H1 (cell line): Measurements from ENCODE around the gene NRL.
"Not testable (repeated sequence)": the region's sequence is repeated elsewhere in the genome, so short reads cannot be mapped to it uniquely, and the experiment has no call there.

Source experiments
- CREB1 ChIP-seq: IDR thresholded peaks from 2 replicates; pipeline ENCODE4 v1.6.1; 2012; ENCODE audit warnings: inconsistent platforms
- JUND ChIP-seq: IDR thresholded peaks from 2 replicates; pipeline ENCODE4 v1.6.1; 2011; ENCODE audit warnings: mild to moderate bottlenecking, improper control_type of control experiment, low read length
- KDM1A ChIP-seq: fragments of 200-600, 300-600 bp; sonication (generic); IDR thresholded peaks from 2 replicates; pipeline ENCODE4 v1.7.1; 2016; ENCODE audit warnings: mild to moderate bottlenecking, low read length, borderline replicate concordance
- RFX5 ChIP-seq: IDR thresholded peaks from 2 replicates; pipeline ENCODE4 v1.6.1; 2011; ENCODE audit warnings: low read depth, low read length, improper control_type of control experiment, borderline replicate concordance
- ZNF274 ChIP-seq: IDR thresholded peaks from 2 replicates; pipeline ENCODE4 v1.7.0; 2012; ENCODE audit warnings: low read length, borderline replicate concordance; ENCODE audit errors: extremely low read depth
- TF ChIP-seq, protein P1 (sequence below), 3 experiments: IDR thresholded peaks; 1 replicate in 2 of 3; 2 replicates in 1 of 3; pipeline versions ENCODE4 v1.5.1 to v1.6.1; 2011; ENCODE audit warnings: low read length in 3 of 3, mild to moderate bottlenecking in 3 of 3, inconsistent platforms in 2 of 3, low read depth in 1 of 3, moderate library complexity in 1 of 3; ENCODE audit not compliant: insufficient read depth in 1 of 3; ENCODE audit errors: control extremely low read depth in 1 of 3
- TF ChIP-seq, protein P2 (sequence below): IDR thresholded peaks from 2 replicates; pipeline ENCODE4 v1.6.1; 2012; ENCODE audit warnings: low read length, inconsistent platforms

DNA sequence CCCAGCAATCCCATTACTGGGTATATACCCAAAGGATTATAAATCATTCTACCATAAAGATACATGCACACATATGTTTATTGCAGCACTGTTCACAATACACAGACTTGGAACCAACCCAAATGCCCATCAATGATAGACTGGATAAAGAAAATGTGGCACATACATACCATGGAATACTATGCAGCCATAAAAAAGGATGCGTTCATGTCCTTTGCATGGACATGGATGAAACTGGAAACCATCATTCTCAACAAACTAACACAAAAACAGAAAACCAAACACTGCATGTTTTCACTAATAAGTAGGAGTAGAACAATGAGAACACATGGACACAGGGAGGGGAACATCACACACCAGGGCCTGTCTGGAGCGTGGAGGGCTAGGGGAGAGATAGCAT lies 83.4 kb downstream of the NRL start:
- TF ChIP-seq, protein P1, sequence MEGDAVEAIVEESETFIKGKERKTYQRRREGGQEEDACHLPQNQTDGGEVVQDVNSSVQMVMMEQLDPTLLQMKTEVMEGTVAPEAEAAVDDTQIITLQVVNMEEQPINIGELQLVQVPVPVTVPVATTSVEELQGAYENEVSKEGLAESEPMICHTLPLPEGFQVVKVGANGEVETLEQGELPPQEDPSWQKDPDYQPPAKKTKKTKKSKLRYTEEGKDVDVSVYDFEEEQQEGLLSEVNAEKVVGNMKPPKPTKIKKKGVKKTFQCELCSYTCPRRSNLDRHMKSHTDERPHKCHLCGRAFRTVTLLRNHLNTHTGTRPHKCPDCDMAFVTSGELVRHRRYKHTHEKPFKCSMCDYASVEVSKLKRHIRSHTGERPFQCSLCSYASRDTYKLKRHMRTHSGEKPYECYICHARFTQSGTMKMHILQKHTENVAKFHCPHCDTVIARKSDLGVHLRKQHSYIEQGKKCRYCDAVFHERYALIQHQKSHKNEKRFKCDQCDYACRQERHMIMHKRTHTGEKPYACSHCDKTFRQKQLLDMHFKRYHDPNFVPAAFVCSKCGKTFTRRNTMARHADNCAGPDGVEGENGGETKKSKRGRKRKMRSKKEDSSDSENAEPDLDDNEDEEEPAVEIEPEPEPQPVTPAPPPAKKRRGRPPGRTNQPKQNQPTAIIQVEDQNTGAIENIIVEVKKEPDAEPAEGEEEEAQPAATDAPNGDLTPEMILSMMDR (IDR thresholded peaks at IDR 0.05; ENCODE audit: control extremely low read depth in 1 of 3, insufficient read depth in 1 of 3, low read depth in 1 of 3, low read length in 3 of 3), result not testable (repeated sequence)
- not testable (repeated sequence) for TF ChIP-seq ZNF274, JUND, KDM1A, CREB1, RFX5
- TF ChIP-seq, protein P2, sequence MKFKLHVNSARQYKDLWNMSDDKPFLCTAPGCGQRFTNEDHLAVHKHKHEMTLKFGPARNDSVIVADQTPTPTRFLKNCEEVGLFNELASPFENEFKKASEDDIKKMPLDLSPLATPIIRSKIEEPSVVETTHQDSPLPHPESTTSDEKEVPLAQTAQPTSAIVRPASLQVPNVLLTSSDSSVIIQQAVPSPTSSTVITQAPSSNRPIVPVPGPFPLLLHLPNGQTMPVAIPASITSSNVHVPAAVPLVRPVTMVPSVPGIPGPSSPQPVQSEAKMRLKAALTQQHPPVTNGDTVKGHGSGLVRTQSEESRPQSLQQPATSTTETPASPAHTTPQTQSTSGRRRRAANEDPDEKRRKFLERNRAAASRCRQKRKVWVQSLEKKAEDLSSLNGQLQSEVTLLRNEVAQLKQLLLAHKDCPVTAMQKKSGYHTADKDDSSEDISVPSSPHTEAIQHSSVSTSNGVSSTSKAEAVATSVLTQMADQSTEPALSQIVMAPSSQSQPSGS, result not testable (repeated sequence)
